ES-I3 (cell line): ENCODE data around the gene POC5.
"Not testable (repeated sequence)": the region's sequence is repeated elsewhere in the genome, so short reads cannot be mapped to it uniquely, and the experiment has no call there.

Experiments used
- H3K36me3 ChIP-seq: 2 replicates; pipeline ENCODE4 v1.6.1; 2013; ENCODE audit warnings: mild to moderate bottlenecking, low read length, control low read depth, moderate library complexity; ENCODE audit not compliant: insufficient read depth
- H3K4me1 ChIP-seq: 2 replicates; pipeline ENCODE4 v1.6.1; 2013; ENCODE audit warnings: mild to moderate bottlenecking, control low read depth, low read length; ENCODE audit not compliant: insufficient read depth
- H3K9ac ChIP-seq: 2 replicates; pipeline ENCODE4 v1.6.1; 2013; ENCODE audit warnings: low read depth, mild to moderate bottlenecking, low read length, moderate library complexity
- H3K9me3 ChIP-seq: 2 replicates; pipeline ENCODE4 v1.6.1; 2013; ENCODE audit warnings: mild to moderate bottlenecking, low read length, moderate library complexity; ENCODE audit not compliant: control insufficient read depth, insufficient read depth

Gene POC5

DNA sequence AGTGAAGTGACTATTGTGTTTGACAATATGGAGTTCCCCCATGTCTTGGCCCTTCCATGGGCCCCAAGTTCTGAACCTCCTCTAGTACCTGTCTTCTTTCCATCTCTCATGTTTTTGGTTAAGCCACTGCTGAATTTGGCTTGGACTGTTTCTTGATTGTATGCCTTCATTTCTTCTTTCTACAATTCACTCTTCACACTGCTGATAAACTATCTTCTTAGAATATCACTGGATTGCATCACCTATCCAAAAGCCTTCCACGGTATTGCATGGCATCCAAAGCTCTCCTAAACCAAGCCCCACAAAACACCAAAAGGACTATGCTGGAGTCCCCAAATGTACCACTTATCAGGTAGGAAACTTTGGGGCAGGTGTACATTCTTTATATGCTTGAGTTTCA, 4.3 kb upstream of the POC5 start:
- Histone ChIP-seq H3K9me3 (no peaks in the 10 kb centered on the region), H3K4me1 (peaks cover 10% of the 10 kb centered on the region; the same call in 1 of the 2 replicates), H3K36me3 (no peaks in the 10 kb centered on the region), H3K9ac (no peak overlapping the region)

- no peak overlapping the region for H3K9ac ChIP-seq
- peaks cover 10% of the 10 kb centered on the region; the same call in 1 of the 2 replicates for H3K4me1 ChIP-seq
- no peaks in the 10 kb centered on the region for H3K9me3 ChIP-seq
- no peaks in the 10 kb centered on the region for H3K36me3 ChIP-seq
These were observed 3.6 kb upstream of the POC5 start for GRCh38 chr5:75720882-75721281.

- H3K9me3 ChIP-seq = no peaks in the 10 kb centered on the region
- peak overlapping the region; percentile 61 for H3K9ac ChIP-seq
- no peaks in the 10 kb centered on the region for H3K36me3 ChIP-seq
- no peaks in the 10 kb centered on the region for H3K4me1 ChIP-seq
These were observed 539 bp downstream of the POC5 start for GRCh38 chr5:75716715-75717081.

- no peaks in the 10 kb centered on the region for H3K9me3 ChIP-seq
- H3K9ac ChIP-seq = no peak overlapping the region
- no peaks in the 10 kb centered on the region for H3K4me1 ChIP-seq
- no peaks in the 10 kb centered on the region for H3K36me3 ChIP-seq
These were observed 5.1 kb downstream of the POC5 start for GRCh38 chr5:75712091-75712490.

DNA sequence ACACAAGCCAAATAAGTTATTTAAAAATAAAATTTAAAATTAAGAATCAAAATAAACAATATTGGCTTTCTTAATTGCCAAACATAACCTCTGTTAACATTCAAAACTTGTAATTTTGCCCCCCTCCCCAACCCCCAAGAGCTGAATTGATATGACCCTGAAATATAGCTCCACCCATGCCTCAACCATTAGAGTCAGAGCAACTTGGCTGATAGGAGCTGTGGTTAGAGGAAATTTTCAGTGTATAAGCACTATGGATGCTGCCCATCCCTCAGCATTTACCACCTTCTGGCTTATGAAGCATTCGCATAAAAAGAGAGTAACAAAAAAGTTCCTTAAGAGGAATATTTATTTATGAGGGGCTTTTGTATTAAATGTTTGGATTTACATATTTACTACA, 6.1 kb downstream of the POC5 start:
- Histone ChIP-seq H3K9ac (no peak overlapping the region), H3K4me1 (no peaks in the 10 kb centered on the region), H3K36me3 (no peaks in the 10 kb centered on the region), H3K9me3 (no peaks in the 10 kb centered on the region)

DNA sequence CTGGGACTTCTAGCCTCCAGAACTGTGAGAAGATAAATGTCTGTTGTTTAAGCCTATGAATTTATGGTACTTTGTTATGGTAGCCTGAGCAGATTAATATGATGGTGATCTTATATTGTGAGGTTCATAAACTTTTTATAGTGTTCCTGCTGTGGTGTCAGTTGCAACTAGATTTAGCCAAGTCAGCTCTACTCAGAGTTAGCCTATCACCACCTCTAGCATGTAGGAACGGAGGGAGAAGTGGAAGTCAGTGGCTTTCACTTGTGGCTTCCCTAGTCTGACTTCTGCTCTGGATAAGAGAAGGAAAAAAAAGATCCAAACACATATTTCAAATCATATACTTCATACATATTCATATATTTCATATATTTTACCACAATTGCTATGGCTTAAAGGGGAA, 6.6 kb downstream of the POC5 start:
- no peak overlapping the region for H3K9ac ChIP-seq
- H3K4me1 ChIP-seq = no peaks in the 10 kb centered on the region
- no peaks in the 10 kb centered on the region for H3K36me3 ChIP-seq
- H3K9me3 ChIP-seq = no peaks in the 10 kb centered on the region

DNA sequence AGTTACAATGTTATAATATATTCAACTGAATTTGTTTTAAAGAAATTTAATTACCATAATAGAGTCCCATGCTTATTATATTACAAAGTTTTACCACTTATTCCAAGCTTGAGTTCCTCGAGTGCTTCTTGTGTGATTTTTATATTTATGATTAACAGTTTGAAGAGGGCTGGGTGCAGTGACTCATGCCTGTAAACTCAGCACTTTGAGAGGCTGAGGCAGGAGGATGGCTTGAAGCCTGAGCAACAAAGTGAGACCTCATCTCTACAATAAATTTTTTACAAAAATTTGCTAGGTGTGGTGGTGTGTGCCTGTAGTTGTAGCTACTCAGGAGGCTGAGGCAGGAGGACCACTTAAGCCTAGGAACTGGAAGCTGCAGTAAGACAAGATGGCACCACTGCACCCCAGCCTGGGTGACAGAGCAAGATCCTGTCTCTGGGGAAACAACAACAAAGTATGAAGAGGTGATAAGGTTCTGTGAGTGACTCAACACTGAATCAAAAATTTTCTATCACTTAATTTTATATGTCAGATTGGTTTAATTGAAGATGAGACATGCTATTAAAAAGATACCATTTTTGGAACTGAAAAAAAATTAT, 9.2 kb downstream of the POC5 start:
- H3K4me1 ChIP-seq = no peaks in the 10 kb centered on the region
- H3K36me3 ChIP-seq = no peaks in the 10 kb centered on the region
- H3K9me3 ChIP-seq = no peaks in the 10 kb centered on the region
- H3K9ac ChIP-seq = no peak overlapping the region

DNA sequence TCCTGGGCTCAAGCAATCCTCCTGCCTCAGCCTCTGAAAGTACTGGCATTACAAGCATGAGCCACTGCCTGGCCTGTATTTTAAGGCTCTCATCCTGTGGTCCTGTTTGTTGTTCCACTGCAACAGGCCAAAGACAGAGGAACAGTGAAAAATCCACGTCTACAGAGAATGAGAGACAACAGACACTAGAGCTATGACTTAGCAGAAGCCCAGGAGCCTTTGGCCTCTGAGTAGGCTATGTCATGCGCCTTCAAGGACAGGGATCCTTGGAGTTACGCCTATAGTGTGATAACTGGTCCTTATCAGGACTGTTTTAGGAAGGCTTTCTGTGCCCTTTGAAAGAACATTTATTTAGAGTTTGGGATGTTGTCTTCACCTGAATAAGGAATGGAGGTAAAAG, 10.5 kb downstream of the POC5 start:
- Histone ChIP-seq H3K9ac (no peak overlapping the region), H3K36me3 (peaks cover 8% of the 10 kb centered on the region; the same call in 1 of the 2 replicates), H3K9me3 (no peaks in the 10 kb centered on the region), H3K4me1 (no peaks in the 10 kb centered on the region)

DNA sequence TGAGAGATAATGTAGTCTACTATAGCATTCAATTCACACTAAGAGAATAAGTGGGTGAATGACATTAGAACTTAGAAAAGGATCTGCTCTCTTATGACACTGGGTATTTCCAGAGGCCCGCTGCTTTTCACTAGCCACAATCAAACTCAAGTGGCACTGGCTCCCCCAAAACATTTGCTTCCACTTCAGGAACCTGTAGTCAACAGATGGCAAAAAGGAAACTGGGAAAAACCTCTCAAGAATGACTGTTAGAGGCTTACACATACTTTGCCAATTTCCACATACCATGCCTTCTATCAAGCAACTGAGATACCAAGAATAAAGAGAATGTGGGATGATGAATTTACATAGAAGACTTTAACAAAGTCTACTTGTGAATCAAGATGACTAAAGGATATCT, 11.2 kb downstream of the POC5 start:
- H3K36me3 ChIP-seq = peaks cover 8% of the 10 kb centered on the region; the same call in 1 of the 2 replicates
- no peak overlapping the region for H3K9ac ChIP-seq
- no peaks in the 10 kb centered on the region for H3K9me3 ChIP-seq
- H3K4me1 ChIP-seq = no peaks in the 10 kb centered on the region

GRCh38 chr5:75701856-75702255, 15.4 kb downstream of the POC5 start:
- Histone ChIP-seq H3K9ac (no peak overlapping the region), H3K36me3 (peaks cover 8% of the 10 kb centered on the region; the same call in 1 of the 2 replicates)

DNA sequence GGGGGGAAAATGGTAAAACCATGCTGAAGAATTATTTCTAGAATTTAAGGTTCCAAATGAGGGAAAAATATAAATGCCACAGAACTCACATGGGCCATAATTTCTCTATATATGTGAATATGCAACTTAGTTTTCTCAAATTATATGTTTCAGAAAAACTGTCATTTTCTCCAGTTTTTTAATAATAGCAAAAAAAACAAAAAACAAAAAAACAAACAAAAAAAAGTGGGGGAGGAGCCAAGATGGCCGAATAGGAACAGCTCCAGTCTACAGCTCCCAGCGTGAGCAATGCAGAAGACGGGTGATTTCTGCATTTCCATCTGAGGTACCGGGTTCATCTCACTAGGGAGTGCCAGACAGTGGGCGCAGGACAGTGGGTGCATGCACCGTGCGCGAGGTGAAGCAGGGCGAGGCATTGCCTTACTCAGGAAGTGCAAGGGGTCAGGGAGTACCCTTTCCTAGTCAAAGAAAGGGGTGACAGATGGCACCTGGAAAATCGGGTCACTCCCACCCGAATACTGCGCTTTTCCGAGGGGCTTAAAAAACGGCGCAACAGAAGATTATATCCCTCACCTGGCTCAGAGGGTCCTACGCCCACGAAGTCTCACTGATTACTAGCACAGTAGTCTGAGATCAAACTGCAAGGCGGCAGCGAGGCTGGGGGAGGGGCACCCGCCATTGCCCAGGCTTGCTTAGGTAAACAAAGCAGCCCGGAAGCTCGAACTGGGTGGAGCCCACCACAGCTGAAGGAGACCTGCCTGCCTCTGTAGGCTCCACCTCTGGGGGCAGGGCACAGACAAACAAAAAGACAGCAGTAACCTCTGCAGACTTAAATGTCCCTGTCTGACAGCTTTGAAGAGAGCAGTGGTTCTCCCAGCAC, 21.5 kb downstream of the POC5 start:
- not testable (repeated sequence) for H3K9me3 ChIP-seq, H3K9ac ChIP-seq, H3K36me3 ChIP-seq, H3K4me1 ChIP-seq

More at GRCh38 chr5:75701856-75702255, 15.4 kb downstream of the POC5 start:
- Histone ChIP-seq H3K4me1 (no peaks in the 10 kb centered on the region), H3K9me3 (no peaks in the 10 kb centered on the region)

- H3K4me1 ChIP-seq = no peaks in the 10 kb centered on the region
- no peak overlapping the region for H3K9ac ChIP-seq
- H3K36me3 ChIP-seq = no peaks in the 10 kb centered on the region
- no peaks in the 10 kb centered on the region for H3K9me3 ChIP-seq
These were observed 22.5 kb downstream of the POC5 start for GRCh38 chr5:75694781-75695180.

DNA sequence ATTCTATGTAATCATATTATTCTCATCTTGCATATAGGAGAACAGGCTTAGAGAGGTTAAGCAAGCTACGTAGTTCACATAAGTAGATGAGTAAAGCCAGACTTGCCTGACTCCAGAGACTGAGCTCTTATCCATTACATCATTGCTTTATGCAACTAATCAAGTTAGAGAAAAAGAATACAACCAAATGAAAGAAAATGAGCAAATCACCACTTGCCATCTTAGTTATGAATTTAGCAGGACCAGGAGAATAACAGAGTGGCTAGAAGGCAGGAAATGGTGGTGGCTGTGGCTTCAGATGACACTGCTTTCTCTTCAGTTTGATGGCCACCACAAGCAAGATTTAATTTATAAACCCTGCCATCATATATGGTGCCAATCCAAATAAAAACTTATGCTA, 26.6 kb downstream of the POC5 start:
- Histone ChIP-seq H3K9ac (no peak overlapping the region), H3K36me3 (no peaks in the 10 kb centered on the region), H3K9me3 (no peaks in the 10 kb centered on the region), H3K4me1 (no peaks in the 10 kb centered on the region)

DNA sequence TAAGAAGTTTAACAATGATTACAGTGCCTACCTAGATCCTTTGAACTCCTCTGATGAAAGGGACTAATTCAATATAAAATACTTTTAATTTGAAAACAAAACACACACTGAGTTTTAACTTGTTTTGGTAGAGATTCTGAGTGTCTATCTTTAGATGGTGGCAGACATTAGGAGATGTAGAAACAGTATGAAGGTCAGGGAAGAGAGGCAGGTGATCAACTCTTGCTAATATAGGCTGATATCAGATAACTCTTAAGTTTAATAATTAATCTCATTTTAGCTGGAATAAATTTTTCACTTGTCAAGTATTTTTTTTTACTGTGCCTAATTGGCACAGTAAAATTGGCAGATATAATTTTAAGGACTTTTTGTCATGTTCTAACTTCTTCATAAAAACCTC, 30.8 kb downstream of the POC5 start:
- H3K4me1 ChIP-seq = no peaks in the 10 kb centered on the region
- no peaks in the 10 kb centered on the region for H3K9me3 ChIP-seq
- H3K36me3 ChIP-seq = no peaks in the 10 kb centered on the region
- no peak overlapping the region for H3K9ac ChIP-seq

GRCh38 chr5:75685141-75685540, 32.1 kb downstream of the POC5 start:
- Histone ChIP-seq H3K9me3 (no peaks in the 10 kb centered on the region), H3K36me3 (no peaks in the 10 kb centered on the region), H3K4me1 (no peaks in the 10 kb centered on the region), H3K9ac (no peak overlapping the region)
